ENCODE data around the gene NTN5. TPM values are rescaled to one million over a fixed set of nuclear protein-coding genes. Genes with fewer than 3 reads are reported as not detected.
A peak's percentile ranks its signal among the peaks of the same experiment; 100 is the strongest.

NTN5 gene
- total and polyA plus RNA-seq, 2 donors from 2014 or later = 0.52 to 0.85 TPM

DNA sequence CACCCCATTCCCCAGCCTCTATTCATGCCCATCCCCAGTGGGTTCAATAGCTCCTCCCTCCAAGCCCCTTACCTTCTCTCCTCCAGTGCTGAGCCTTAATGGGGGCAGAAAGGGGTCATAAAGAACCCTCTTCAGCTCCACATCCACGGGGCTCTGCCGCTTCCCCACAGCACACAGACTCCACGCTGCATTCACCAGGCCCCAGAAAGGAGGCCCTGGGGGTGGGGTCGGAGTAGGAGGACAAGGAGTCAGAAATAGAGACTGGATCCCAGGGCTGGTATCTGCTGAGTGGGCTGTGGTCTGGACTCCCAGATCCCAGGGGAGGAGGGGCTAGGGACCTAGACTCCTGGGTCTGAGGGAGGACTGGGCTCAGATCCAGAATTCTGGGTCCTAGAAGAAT, 28.5 kb downstream of the NTN5 start:
- Histone ChIP-seq H3K4me3 (ENCODE audit: low read length in 3 of 3) (peak overlapping the region in 1 of 3 donors; percentile 70), H3K27ac (ENCODE audit: low read depth in 2 of 2, low read length in 2 of 2) (no peak overlapping the region)
- FAIRE-seq = no peak

DNA sequence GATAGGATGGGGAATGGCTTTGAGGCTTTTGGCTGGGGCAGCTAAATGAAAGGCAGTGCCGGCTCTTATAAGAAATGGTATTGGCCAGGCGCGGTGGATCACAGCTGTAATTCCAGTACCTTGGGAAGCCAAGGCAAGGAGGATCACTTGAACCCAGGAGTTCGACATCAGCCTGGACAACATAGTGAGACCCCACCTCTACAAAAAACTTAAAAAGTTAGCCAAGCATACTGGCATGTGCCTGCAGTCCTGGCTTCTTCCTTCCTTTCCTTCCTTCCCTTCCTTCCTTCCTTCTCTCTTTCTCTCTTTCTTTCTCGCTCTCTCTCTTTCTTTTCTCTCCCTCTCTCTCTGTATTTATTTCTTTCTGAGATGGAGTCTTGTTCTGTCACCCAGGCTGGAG, 30.0 kb downstream of the NTN5 start:
- Histone ChIP-seq H3K36me3 (ENCODE audit: control insufficient read depth in 2 of 3, insufficient read depth in 3 of 3, low read length in 3 of 3) (no peaks in the 10 kb centered on the region), H3K4me1 (ENCODE audit: control insufficient read depth in 2 of 3, insufficient read depth in 2 of 3, low read depth in 1 of 3, low read length in 3 of 3) (peaks cover 5 to 13% (median 8%) of the 10 kb centered on the region in 3 donors), H3K27me3 (ENCODE audit: control insufficient read depth, insufficient read depth, low read length) (no peaks in the 10 kb centered on the region), H3K9me3 (ENCODE audit: control insufficient read depth in 2 of 3, insufficient read depth in 1 of 3, low read length in 3 of 3) (no peaks in the 10 kb centered on the region), H3K4me3 (ENCODE audit: low read length in 3 of 3) (no peak overlapping the region), H3K27ac (ENCODE audit: low read depth in 2 of 2, low read length in 2 of 2) (no peak overlapping the region), H3K9ac (ENCODE audit: low read length in 3 of 3) (no peak overlapping the region)
- no peak for TF ChIP-seq CTCF (IDR thresholded peaks at IDR 0.05; ENCODE audit: borderline replicate concordance, extremely low read depth, insufficient read depth)
- FAIRE-seq (no peak), DNase-seq (no peak)
- intact Hi-C loops (cut with DNase I) = no loop called here

More for the DNA sequence above, 28.5 kb downstream of the NTN5 start:
- H3K4me1 ChIP-seq (ENCODE audit: control insufficient read depth in 2 of 3, insufficient read depth in 2 of 3, low read depth in 1 of 3, low read length in 3 of 3) = peaks cover 0 to 7% (median 0%) of the 10 kb centered on the region in 3 donors
- H3K9ac ChIP-seq (ENCODE audit: low read length in 3 of 3) = no peak overlapping the region
- intact Hi-C loops (cut with DNase I) = no loop called here
- no peaks in the 10 kb centered on the region for H3K36me3 ChIP-seq (ENCODE audit: control insufficient read depth in 2 of 3, insufficient read depth in 3 of 3, low read length in 3 of 3)
- TF ChIP-seq CTCF (IDR thresholded peaks at IDR 0.05; ENCODE audit: borderline replicate concordance, extremely low read depth, insufficient read depth) = no peak
- DNase-seq = no peak
- H3K27me3 ChIP-seq (ENCODE audit: control insufficient read depth, insufficient read depth, low read length) = no peaks in the 10 kb centered on the region
- H3K9me3 ChIP-seq (ENCODE audit: control insufficient read depth in 2 of 3, insufficient read depth in 1 of 3, low read length in 3 of 3) = no peaks in the 10 kb centered on the region

GRCh38 chr19:48641850-48642249, 31.0 kb downstream of the NTN5 start:
- intact Hi-C loops (cut with DNase I) = no loop called here
- FAIRE-seq (no peak), DNase-seq (no peak)
- H3K9me3 ChIP-seq (ENCODE audit: control insufficient read depth in 2 of 3, insufficient read depth in 1 of 3, low read length in 3 of 3) = no peaks in the 10 kb centered on the region
- peaks cover 5 to 13% (median 8%) of the 10 kb centered on the region in 3 donors for H3K4me1 ChIP-seq (ENCODE audit: control insufficient read depth in 2 of 3, insufficient read depth in 2 of 3, low read depth in 1 of 3, low read length in 3 of 3)
- no peak overlapping the region for H3K4me3 ChIP-seq (ENCODE audit: low read length in 3 of 3)
- H3K27me3 ChIP-seq (ENCODE audit: control insufficient read depth, insufficient read depth, low read length) = no peaks in the 10 kb centered on the region
- TF ChIP-seq CTCF (IDR thresholded peaks at IDR 0.05; ENCODE audit: borderline replicate concordance, extremely low read depth, insufficient read depth) = no peak
- H3K27ac ChIP-seq (ENCODE audit: low read depth in 2 of 2, low read length in 2 of 2) = no peak overlapping the region
- H3K9ac ChIP-seq (ENCODE audit: low read length in 3 of 3) = no peak overlapping the region
- H3K36me3 ChIP-seq (ENCODE audit: control insufficient read depth in 2 of 3, insufficient read depth in 3 of 3, low read length in 3 of 3) = no peaks in the 10 kb centered on the region

Data from kidney (tissue), 14 donors.